ENCODE measurements around the gene MSH5. TPM values are rescaled to one million over a fixed set of nuclear protein-coding genes. Genes with fewer than 3 reads are reported as not detected.

Gene MSH5
- total and polyA plus RNA-seq, 2 of the 13 experiments (the other 11 are each of a cell fraction or from before 2014, with no cell fraction given), result 10.2 to 38.7 TPM

DNA sequence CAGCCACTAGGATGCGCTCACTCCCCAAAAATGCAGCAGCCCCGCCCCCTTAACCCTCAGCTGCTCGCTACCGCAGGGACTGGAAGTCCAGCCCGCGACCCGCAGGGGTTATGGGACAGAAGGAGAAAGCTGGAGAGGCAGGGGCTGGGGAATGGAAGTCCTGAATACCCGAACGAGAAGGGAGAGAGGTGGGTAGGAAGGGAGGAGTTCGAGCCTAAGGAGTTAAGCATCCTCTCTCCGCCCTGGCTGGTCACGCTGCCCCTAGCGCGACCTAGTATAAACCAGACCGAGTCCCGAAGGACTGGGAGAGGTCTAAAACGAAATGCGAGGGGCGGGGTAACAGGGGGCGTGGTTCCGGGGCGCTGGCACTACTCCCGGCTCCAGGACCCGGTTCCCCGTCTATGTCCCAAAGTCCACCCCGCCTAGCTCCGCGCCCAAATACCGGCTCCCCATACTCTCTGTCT lies 10.3 kb upstream of the MSH5 start (continued):
- TF ChIP-seq RARG (CRISPR knock-in tag; IDR thresholded peaks at IDR 0.05; ENCODE audit: low read depth) (no peak), GLI4 (CRISPR knock-in tag; IDR thresholded peaks at IDR 0.05; ENCODE audit: borderline replicate concordance) (no peak; the same call in 1 of the 2 replicates), ZNF143 (CRISPR knock-in tag; IDR thresholded peaks at IDR 0.05) (no peak), SP5 (CRISPR knock-in tag; IDR thresholded peaks at IDR 0.05; ENCODE audit: borderline replicate concordance, low read depth) (peak; percentile 99), ZNF530 (CRISPR knock-in tag; IDR thresholded peaks at IDR 0.05; ENCODE audit: low read depth) (no peak), ZBTB46 (CRISPR knock-in tag; IDR thresholded peaks at IDR 0.05; ENCODE audit: borderline replicate concordance) (no peak), ZNF629 (CRISPR knock-in tag; conservative IDR thresholded peaks at IDR 0.05) (peak; percentile 18; the same call in 1 of the 2 replicates), ZMYM2 (CRISPR knock-in tag; IDR thresholded peaks at IDR 0.05) (peak; percentile 68; the same call in 1 of the 2 replicates), ZNF775 (CRISPR knock-in tag; IDR thresholded peaks at IDR 0.05; ENCODE audit: borderline replicate concordance) (no peak), CREB1 (IDR thresholded peaks at IDR 0.05) (no peak), CREB1 (CRISPR knock-in tag; IDR thresholded peaks at IDR 0.05) (no peak), ZNF317 (CRISPR knock-in tag; IDR thresholded peaks at IDR 0.05) (no peak; the same call in 1 of the 2 replicates), CREBL2 (CRISPR knock-in tag; IDR thresholded peaks at IDR 0.05; ENCODE audit: borderline replicate concordance) (no peak), BCL6 (CRISPR knock-in tag; IDR thresholded peaks at IDR 0.05) (no peak; the same call in 1 of the 2 replicates), NR2F6 (IDR thresholded peaks at IDR 0.05) (0 out of 2 replicates have a peak, but pooled peaks have one; percentile 38), NR2F6 (CRISPR knock-in tag; IDR thresholded peaks at IDR 0.05) (peak; percentile 33), DPF2 (CRISPR knock-in tag; IDR thresholded peaks at IDR 0.05; ENCODE audit: borderline replicate concordance, low read depth) (no peak), DNMT3B (CRISPR knock-in tag; conservative IDR thresholded peaks at IDR 0.05) (no peak), SIX4 (CRISPR knock-in tag; IDR thresholded peaks at IDR 0.05) (0 out of 2 replicates have a peak, but pooled peaks have one; percentile 6), ZBTB33 (CRISPR knock-in tag; IDR thresholded peaks at IDR 0.05) (peak; percentile 58), MBD4 (IDR thresholded peaks at IDR 0.05; ENCODE audit: borderline replicate concordance, low read length) (no peak), PHF5A (CRISPR knock-in tag; IDR thresholded peaks at IDR 0.05; ENCODE audit: low read depth, unreplicated experiment) (peak; percentile 52)
- TF ChIP-seq, protein P1, sequence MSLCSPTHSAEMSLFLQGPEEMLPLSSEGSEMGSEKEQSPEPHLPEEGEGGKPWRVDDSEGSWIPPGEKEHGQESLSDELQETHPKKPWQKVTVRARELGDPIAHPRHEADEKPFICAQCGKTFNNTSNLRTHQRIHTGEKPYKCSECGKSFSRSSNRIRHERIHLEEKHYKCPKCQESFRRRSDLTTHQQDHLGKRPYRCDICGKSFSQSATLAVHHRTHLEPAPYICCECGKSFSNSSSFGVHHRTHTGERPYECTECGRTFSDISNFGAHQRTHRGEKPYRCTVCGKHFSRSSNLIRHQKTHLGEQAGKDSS (CRISPR knock-in tag; IDR thresholded peaks at IDR 0.05; ENCODE audit: borderline replicate concordance, low read depth), result peak; percentile 39; the same call in 1 of the 2 replicates
- TF ChIP-seq, protein P2, sequence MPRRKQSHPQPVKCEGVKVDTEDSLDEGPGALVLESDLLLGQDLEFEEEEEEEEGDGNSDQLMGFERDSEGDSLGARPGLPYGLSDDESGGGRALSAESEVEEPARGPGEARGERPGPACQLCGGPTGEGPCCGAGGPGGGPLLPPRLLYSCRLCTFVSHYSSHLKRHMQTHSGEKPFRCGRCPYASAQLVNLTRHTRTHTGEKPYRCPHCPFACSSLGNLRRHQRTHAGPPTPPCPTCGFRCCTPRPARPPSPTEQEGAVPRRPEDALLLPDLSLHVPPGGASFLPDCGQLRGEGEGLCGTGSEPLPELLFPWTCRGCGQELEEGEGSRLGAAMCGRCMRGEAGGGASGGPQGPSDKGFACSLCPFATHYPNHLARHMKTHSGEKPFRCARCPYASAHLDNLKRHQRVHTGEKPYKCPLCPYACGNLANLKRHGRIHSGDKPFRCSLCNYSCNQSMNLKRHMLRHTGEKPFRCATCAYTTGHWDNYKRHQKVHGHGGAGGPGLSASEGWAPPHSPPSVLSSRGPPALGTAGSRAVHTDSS (CRISPR knock-in tag; conservative IDR thresholded peaks at IDR 0.05), result no peak
- TF ChIP-seq, protein P3, sequence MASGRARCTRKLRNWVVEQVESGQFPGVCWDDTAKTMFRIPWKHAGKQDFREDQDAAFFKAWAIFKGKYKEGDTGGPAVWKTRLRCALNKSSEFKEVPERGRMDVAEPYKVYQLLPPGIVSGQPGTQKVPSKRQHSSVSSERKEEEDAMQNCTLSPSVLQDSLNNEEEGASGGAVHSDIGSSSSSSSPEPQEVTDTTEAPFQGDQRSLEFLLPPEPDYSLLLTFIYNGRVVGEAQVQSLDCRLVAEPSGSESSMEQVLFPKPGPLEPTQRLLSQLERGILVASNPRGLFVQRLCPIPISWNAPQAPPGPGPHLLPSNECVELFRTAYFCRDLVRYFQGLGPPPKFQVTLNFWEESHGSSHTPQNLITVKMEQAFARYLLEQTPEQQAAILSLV (CRISPR knock-in tag; IDR thresholded peaks at IDR 0.05; ENCODE audit: borderline replicate concordance), result no peak

Measured in HepG2 (cell line).